ENCODE measurements around the gene GJA1. TPM values are rescaled to one million over a fixed set of nuclear protein-coding genes. Genes with fewer than 3 reads are reported as not detected.

Gene GJA1
- total and polyA plus RNA-seq, 2 of the 8 experiments (the other 6 are each of a cell fraction or from before 2014, with no cell fraction given), result 468 to 795 TPM

DNA sequence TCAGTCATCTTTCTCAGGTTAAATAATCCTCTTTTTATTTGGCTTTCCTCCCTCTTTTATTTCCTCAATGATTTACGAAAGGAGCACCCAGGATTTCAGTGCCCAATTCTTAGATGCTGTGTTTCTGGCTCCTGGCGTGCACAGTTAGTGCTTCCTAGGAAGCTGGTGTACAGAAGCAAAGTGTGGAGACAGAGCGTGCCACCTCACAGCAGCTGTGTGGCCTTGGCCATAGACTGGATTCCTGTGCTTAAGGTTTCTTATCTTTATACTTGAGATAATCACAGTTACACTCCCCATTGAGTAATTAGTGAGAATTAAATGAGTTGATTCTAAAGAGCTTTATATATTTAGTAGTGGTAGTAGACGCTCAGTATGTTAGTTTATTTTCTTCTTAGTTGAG lies 39.7 kb upstream of the GJA1 start:
- Histone ChIP-seq H3K4me1 (replicated peaks in 1 of 4; ENCODE audit: control insufficient read depth in 3 of 4, insufficient read depth in 4 of 4, low read length in 3 of 4) (no peaks in the 10 kb centered on the region), H3K14ac (ENCODE audit: insufficient read length) (no peak overlapping the region), H3K18ac (ENCODE audit: extremely low read depth, low read length) (no peak overlapping the region), H3K27me3 (replicated peaks in 1 of 4; ENCODE audit: control insufficient read depth in 3 of 4, extremely low read depth in 1 of 4, insufficient read depth in 3 of 4, low read length in 3 of 4) (no peaks in the 10 kb centered on the region), H2BK20ac (ENCODE audit: low read length) (no peak overlapping the region), H3K36me3 (ENCODE audit: control insufficient read depth in 2 of 4, insufficient read depth in 4 of 4, low read length in 3 of 4) (no peaks in the 10 kb centered on the region), H3K27ac (ENCODE audit: low read depth, low read length) (no peak overlapping the region), H2BK12ac (ENCODE audit: low read depth, low read length) (no peak overlapping the region), H3K9me3 (ENCODE audit: insufficient read depth in 2 of 2, low read depth in 1 of 2, low read length in 1 of 2) (no peaks in the 10 kb centered on the region), H2BK5ac (ENCODE audit: low read depth, low read length) (no peak overlapping the region), H3K79me2 (ENCODE audit: control insufficient read depth in 1 of 2, insufficient read depth in 2 of 2, low read length in 2 of 2) (no peaks in the 10 kb centered on the region), H4K8ac (ENCODE audit: extremely low read depth, insufficient read depth, low read length) (no peak overlapping the region), H3K56ac (replicated peaks; ENCODE audit: insufficient read length, low read depth, low read length) (no peak overlapping the region), H3K4me2 (ENCODE audit: insufficient read depth in 1 of 2, low read depth in 2 of 2, low read length in 2 of 2) (no peak overlapping the region), H4K5ac (ENCODE audit: insufficient read length, low read depth, low read length) (no peak overlapping the region), H4K20me1 (replicated peaks in 1 of 2; ENCODE audit: control insufficient read depth in 1 of 2, insufficient read depth in 2 of 2, low read length in 2 of 2) (no peaks in the 10 kb centered on the region), H2AFZ (ENCODE audit: low read length) (no peak overlapping the region), H3K4ac (replicated peaks; ENCODE audit: insufficient read length, low read depth, low read length) (no peak overlapping the region), H3K9ac (replicated peaks in 1 of 4; ENCODE audit: extremely low read depth in 1 of 4, low read depth in 3 of 4, low read length in 3 of 4) (no peak overlapping the region), H2BK15ac (ENCODE audit: low read length) (no peak overlapping the region), H4K91ac (replicated peaks; ENCODE audit: insufficient read length, low read length) (no peak overlapping the region), H2AK5ac (ENCODE audit: low read depth, low read length) (no peak overlapping the region), H2BK120ac (replicated peaks; ENCODE audit: low read depth, low read length) (no peak overlapping the region), H3K4me3 (ENCODE audit: extremely low read depth in 1 of 4, insufficient read depth in 2 of 4, low read depth in 3 of 4, low read length in 4 of 4) (no peak overlapping the region), H3K23ac (ENCODE audit: insufficient read length) (no peak overlapping the region), H3K79me1 (ENCODE audit: low read depth, low read length) (no peaks in the 10 kb centered on the region), H3K23me2 (ENCODE audit: low read depth, low read length) (no peaks in the 10 kb centered on the region)
- FAIRE-seq, result no peak
- ChIA-PET CTCF (ENCODE audit: partially characterized antibody) (interaction anchor here (0.7 to 1.5 kb wide), 4 partner anchors 9 to 890 kb away, joined by 3 to 8 read pairs (median 4); no protein-coding TSS in a partner anchor), POLR2A (ENCODE audit: partially characterized antibody) (no interaction called here)
- WGBS, 2 experiments (ENCODE audit: extremely low coverage in 1 of 2, insufficient coverage in 1 of 2, insufficient read length in 1 of 2, insufficient replicate concordance in 2 of 2, low coverage in 1 of 2, low lambda C conversion rate in 2 of 2, missing lambda C conversion rate in 1 of 2), result 86% methylated on average over 4 of the region's 4 CpGs; no CpG with 5 or more reads in 1 of the 2 experiments
- no peak for DNase-seq (ENCODE audit: low read depth in 1 of 2, low spot score in 2 of 2)
- TF ChIP-seq SP4 (IDR thresholded peaks at IDR 0.05; ENCODE audit: low read length) (no peak), TAF1 (IDR thresholded peaks at IDR 0.05; ENCODE audit: low read depth, low read length) (no peak), SIRT6 (IDR thresholded peaks at IDR 0.05; ENCODE audit: low read length) (no peak)
